Fibroblast of lung (primary cell): ENCODE data around the gene CDH24.

ENCODE experiments used
- EZH2 ChIP-seq: IDR thresholded peaks from 2 replicates; pipeline ENCODE4 v1.5.1; 2012; ENCODE audit warnings: low read length, control low read depth, mild to moderate bottlenecking; ENCODE audit errors: missing control alignments
- TF ChIP-seq, protein P1 (sequence below), 2 donors: IDR thresholded peaks in 1 of 2; conservative IDR thresholded peaks in 1 of 2; 1 replicate in 1 of 2; 2 replicates in 1 of 2; pipeline ENCODE4 v1.5.1; 2011 to 2012; ENCODE audit warnings: low read length in 2 of 2, control low read depth in 1 of 2, inconsistent platforms in 1 of 2, low read depth in 1 of 2, mild to moderate bottlenecking in 1 of 2

- TF ChIP-seq, protein P1, sequence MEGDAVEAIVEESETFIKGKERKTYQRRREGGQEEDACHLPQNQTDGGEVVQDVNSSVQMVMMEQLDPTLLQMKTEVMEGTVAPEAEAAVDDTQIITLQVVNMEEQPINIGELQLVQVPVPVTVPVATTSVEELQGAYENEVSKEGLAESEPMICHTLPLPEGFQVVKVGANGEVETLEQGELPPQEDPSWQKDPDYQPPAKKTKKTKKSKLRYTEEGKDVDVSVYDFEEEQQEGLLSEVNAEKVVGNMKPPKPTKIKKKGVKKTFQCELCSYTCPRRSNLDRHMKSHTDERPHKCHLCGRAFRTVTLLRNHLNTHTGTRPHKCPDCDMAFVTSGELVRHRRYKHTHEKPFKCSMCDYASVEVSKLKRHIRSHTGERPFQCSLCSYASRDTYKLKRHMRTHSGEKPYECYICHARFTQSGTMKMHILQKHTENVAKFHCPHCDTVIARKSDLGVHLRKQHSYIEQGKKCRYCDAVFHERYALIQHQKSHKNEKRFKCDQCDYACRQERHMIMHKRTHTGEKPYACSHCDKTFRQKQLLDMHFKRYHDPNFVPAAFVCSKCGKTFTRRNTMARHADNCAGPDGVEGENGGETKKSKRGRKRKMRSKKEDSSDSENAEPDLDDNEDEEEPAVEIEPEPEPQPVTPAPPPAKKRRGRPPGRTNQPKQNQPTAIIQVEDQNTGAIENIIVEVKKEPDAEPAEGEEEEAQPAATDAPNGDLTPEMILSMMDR (conservative IDR thresholded peaks at IDR 0.05 in 1 of 2, IDR thresholded peaks at IDR 0.05 in 1 of 2; ENCODE audit: low read depth in 1 of 2, low read length in 2 of 2), result no peak
- TF ChIP-seq EZH2, result no peak
Measured at GRCh38 chr14:23094666-23095195, 37.4 kb upstream of the CDH24 start, which contains the start of gene ACIN1.
